Measurements from ENCODE around the gene NOP9.

DNA sequence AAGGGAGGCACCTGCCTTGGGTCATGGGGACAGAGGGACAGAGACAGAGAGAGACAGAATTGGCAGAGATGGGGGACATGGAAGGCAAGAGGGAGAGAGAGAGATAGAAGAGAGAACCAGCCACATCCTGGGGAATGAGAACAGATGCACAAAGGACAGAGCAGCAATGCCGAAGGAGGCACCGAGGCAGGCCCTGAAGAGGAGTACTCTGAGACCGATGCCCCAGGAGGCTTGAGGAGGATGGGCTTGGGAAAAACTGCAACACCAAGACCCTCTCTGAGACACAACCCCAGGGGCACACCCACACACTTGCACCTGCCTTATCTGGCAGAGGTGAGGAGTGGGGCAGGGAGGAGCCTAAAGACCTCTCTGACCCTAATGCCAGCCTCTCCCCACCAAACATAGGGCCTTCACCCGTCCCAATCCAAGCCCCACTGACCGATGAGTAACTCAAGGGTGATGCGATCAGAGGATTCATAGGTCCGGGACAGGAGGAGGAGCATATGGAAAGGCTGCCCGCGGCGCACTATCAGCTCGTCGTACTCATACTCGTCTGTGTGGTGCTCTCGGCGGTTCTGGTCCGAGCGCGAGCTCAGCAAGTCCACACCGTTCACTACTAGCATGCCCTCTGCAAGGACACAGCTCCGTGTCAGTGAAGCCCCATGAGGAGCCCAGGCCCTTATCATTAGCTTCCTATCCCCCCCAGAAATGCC lies 38.2 kb upstream of the NOP9 start:
- TF ChIP-seq, protein P1, sequence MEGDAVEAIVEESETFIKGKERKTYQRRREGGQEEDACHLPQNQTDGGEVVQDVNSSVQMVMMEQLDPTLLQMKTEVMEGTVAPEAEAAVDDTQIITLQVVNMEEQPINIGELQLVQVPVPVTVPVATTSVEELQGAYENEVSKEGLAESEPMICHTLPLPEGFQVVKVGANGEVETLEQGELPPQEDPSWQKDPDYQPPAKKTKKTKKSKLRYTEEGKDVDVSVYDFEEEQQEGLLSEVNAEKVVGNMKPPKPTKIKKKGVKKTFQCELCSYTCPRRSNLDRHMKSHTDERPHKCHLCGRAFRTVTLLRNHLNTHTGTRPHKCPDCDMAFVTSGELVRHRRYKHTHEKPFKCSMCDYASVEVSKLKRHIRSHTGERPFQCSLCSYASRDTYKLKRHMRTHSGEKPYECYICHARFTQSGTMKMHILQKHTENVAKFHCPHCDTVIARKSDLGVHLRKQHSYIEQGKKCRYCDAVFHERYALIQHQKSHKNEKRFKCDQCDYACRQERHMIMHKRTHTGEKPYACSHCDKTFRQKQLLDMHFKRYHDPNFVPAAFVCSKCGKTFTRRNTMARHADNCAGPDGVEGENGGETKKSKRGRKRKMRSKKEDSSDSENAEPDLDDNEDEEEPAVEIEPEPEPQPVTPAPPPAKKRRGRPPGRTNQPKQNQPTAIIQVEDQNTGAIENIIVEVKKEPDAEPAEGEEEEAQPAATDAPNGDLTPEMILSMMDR (IDR thresholded peaks at IDR 0.05) = no peak
- TF ChIP-seq ZFX (IDR thresholded peaks at IDR 0.05; ENCODE audit: borderline replicate concordance) = no peak

Data from 22Rv1 (cell line).